ENCODE measurements around the gene TPK1.

Gene TPK1

GRCh38 chr7:144717720-144718119 is 118.1 kb downstream of the TPK1 start:
- no peak for DNase-seq

- DNase-seq: no peak
These were observed 122.0 kb downstream of the TPK1 start for GRCh38 chr7:144713850-144714249.

- no peak for DNase-seq
These were observed 125.1 kb downstream of the TPK1 start for GRCh38 chr7:144710791-144711190.

- no peak for DNase-seq
These were observed 126.8 kb downstream of the TPK1 start for GRCh38 chr7:144709066-144709465.

GRCh38 chr7:144691240-144691639 is 144.6 kb downstream of the TPK1 start:
- no peak for DNase-seq

GRCh38 chr7:144682581-144683280 is 153.1 kb downstream of the TPK1 start:
- no peak for DNase-seq

- DNase-seq: no peak
These were observed 159.4 kb downstream of the TPK1 start for GRCh38 chr7:144676492-144676891.

- DNase-seq: no peak
These were observed 161.3 kb downstream of the TPK1 start for GRCh38 chr7:144674550-144674949.

- no peak for DNase-seq
These were observed 163.0 kb downstream of the TPK1 start for GRCh38 chr7:144672869-144673268.

GRCh38 chr7:144671429-144671828 is 164.4 kb downstream of the TPK1 start:
- DNase-seq: no peak

GRCh38 chr7:144670218-144670617 is 165.6 kb downstream of the TPK1 start:
- no peak for DNase-seq

- no peak for DNase-seq
These were observed 167.3 kb downstream of the TPK1 start for GRCh38 chr7:144668503-144668902.

GRCh38 chr7:144665689-144666381 is 170.0 kb downstream of the TPK1 start:
- DNase-seq: no peak

GRCh38 chr7:144659211-144659610 is 176.6 kb downstream of the TPK1 start:
- no peak for DNase-seq

- no peak for DNase-seq
These were observed 178.8 kb downstream of the TPK1 start for GRCh38 chr7:144656965-144657517.

- no peak for DNase-seq
These were observed 182.4 kb downstream of the TPK1 start for GRCh38 chr7:144653449-144653848.

- no peak for DNase-seq
These were observed 185.4 kb downstream of the TPK1 start for GRCh38 chr7:144650439-144650838.

- DNase-seq: no peak
These were observed 186.7 kb downstream of the TPK1 start for GRCh38 chr7:144649120-144649519.

- no peak for DNase-seq
These were observed 194.3 kb downstream of the TPK1 start for GRCh38 chr7:144641389-144642044.

- DNase-seq: no peak
These were observed 203.1 kb downstream of the TPK1 start for GRCh38 chr7:144632724-144633123.

- no peak for DNase-seq
These were observed 206.3 kb downstream of the TPK1 start for GRCh38 chr7:144629598-144629997.

- DNase-seq: no peak
These were observed 206.8 kb downstream of the TPK1 start for GRCh38 chr7:144629011-144629410.

- DNase-seq: no peak
These were observed 207.7 kb downstream of the TPK1 start for GRCh38 chr7:144628176-144628575.

GRCh38 chr7:144622745-144623144 is 213.1 kb downstream of the TPK1 start:
- no peak for DNase-seq
